ENCODE results near the gene GADL1. TPM values are rescaled to one million over a fixed set of nuclear protein-coding genes. Genes with fewer than 3 reads are reported as not detected.

The GADL1 gene
- polyA plus RNA-seq, 3 donors = not detected

- H3K9ac ChIP-seq (ENCODE audit: insufficient read depth, low read length, poor library complexity, severe bottlenecking) = no peak overlapping the region
- peaks cover 70% of the 10 kb centered on the region for H3K79me2 ChIP-seq (ENCODE audit: insufficient read depth, low read length)
- peak overlapping the region in 1 of 2 donors; percentile 62 for H3K27ac ChIP-seq (ENCODE audit: low read depth in 1 of 2, low read length in 2 of 2)
Observed at GRCh38 chr3:30681649-30682211, 212.7 kb downstream of the GADL1 start.

More at GRCh38 chr3:30681649-30682211, 212.7 kb downstream of the GADL1 start:
- Mint-ChIP-seq H3K27me3 (ENCODE audit: low read depth in 3 of 3) (peaks cover 0 to 1% (median 0%) of the 10 kb centered on the region in 3 donors), H3K27ac (peak overlapping the region; percentile 35 to 84 (median 64)), H3K4me1 (peaks cover 31% of the 10 kb centered on the region), H3K9me3 (peaks cover 0 to 2% (median 0%) of the 10 kb centered on the region in 7 donors), H3K4me3 (no peak overlapping the region), H3K36me3 (peaks cover 87 to 90% of the 10 kb centered on the region in 2 donors)
- Histone ChIP-seq H4K20me1 (ENCODE audit: insufficient read depth, low read length) (peaks cover 99% of the 10 kb centered on the region), H3K9me3 (replicated peaks in 1 of 2; ENCODE audit: control insufficient read depth in 1 of 2, insufficient read depth in 1 of 2, low read length in 2 of 2) (no peaks in the 10 kb centered on the region), H3K4me3 (replicated peaks in 1 of 3; ENCODE audit: low read depth in 2 of 3, low read length in 3 of 3) (no peak overlapping the region), H3K4me1 (ENCODE audit: control insufficient read depth in 1 of 2, insufficient read depth in 2 of 2, low read length in 2 of 2) (peaks cover 17 to 24% of the 10 kb centered on the region in 2 donors), H2AFZ (ENCODE audit: insufficient read depth, low read depth, low read length, poor library complexity, severe bottlenecking) (no peak overlapping the region), H3K27me3 (ENCODE audit: control insufficient read depth in 2 of 2, insufficient read depth in 2 of 2, low read length in 2 of 2) (no peaks in the 10 kb centered on the region), H3K4me2 (replicated peaks; ENCODE audit: extremely low read depth, low read length, poor library complexity, severe bottlenecking) (no peak overlapping the region), H3K36me3 (replicated peaks in 1 of 2; ENCODE audit: control insufficient read depth in 1 of 2, insufficient read depth in 2 of 2, low read length in 2 of 2) (peaks cover 47 to 91% of the 10 kb centered on the region in 2 donors)
- peak in 1 of 3 donors; percentile 13 for DNase-seq
- WGBS (ENCODE audit: insufficient coverage) = 69% methylated on average over 3 of the region's 6 CpGs
- intact Hi-C loops (cut with micrococcal nuclease) = no loop called here
- no peak for TF ChIP-seq CTCF (IDR thresholded peaks at IDR 0.05)

Data from CD14-positive monocyte (primary cell).